ENCODE measurements around the gene KLHL3. TPM values are rescaled to one million over a fixed set of nuclear protein-coding genes. Genes with fewer than 3 reads are reported as not detected.

Gene KLHL3, protein sequence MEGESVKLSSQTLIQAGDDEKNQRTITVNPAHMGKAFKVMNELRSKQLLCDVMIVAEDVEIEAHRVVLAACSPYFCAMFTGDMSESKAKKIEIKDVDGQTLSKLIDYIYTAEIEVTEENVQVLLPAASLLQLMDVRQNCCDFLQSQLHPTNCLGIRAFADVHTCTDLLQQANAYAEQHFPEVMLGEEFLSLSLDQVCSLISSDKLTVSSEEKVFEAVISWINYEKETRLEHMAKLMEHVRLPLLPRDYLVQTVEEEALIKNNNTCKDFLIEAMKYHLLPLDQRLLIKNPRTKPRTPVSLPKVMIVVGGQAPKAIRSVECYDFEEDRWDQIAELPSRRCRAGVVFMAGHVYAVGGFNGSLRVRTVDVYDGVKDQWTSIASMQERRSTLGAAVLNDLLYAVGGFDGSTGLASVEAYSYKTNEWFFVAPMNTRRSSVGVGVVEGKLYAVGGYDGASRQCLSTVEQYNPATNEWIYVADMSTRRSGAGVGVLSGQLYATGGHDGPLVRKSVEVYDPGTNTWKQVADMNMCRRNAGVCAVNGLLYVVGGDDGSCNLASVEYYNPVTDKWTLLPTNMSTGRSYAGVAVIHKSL
- total RNA-seq = 1 to 10 TPM in 3 of 4 donors, under 1 TPM in 1; 0.75 to 4.4 (median 2.6) TPM

GRCh38 chr5:137735555-137736284, at the start of gene KLHL3:
Gene KLHL3, minus strand, starts transcription at chr5:137736089. Its CDS starts 443 bp downstream, at chr5:137735646.
- H3K27me3 ChIP-seq = no peaks in the 10 kb centered on the region
- peak; percentile 41 for DNase-seq
- WGBS, 2 donors (ENCODE audit: low coverage in 1 of 2) = 10 to 17% methylated on average over 1 to 12 of the region's 12 CpGs
- no peaks in the 10 kb centered on the region for H3K36me3 ChIP-seq
- H3K4me3 ChIP-seq = peak within 1 kb of the TSS; percentile 8 to 41 (median 26)
- no peaks in the 10 kb centered on the region for H3K9me3 ChIP-seq
- intact Hi-C loops (cut with DNase I; ENCODE audit: low total_unique reads) (no loop called here), in situ Hi-C loops (cut with MboI; ENCODE audit: low pct_ligation_motif_present in 1 of 4, low pct_unique_long_range_greater_than_20kb in 1 of 4, low sequenced_read_pairs in 3 of 4) (loop anchor here in 2 of 4 donors (10.0 to 25.0 kb wide), 2 partner anchors 81 to 98 kb away; no protein-coding TSS in a partner anchor)
- TF ChIP-seq POLR2AphosphoS5 (IDR thresholded peaks at IDR 0.05) = no peak
- TF ChIP-seq, protein P1, sequence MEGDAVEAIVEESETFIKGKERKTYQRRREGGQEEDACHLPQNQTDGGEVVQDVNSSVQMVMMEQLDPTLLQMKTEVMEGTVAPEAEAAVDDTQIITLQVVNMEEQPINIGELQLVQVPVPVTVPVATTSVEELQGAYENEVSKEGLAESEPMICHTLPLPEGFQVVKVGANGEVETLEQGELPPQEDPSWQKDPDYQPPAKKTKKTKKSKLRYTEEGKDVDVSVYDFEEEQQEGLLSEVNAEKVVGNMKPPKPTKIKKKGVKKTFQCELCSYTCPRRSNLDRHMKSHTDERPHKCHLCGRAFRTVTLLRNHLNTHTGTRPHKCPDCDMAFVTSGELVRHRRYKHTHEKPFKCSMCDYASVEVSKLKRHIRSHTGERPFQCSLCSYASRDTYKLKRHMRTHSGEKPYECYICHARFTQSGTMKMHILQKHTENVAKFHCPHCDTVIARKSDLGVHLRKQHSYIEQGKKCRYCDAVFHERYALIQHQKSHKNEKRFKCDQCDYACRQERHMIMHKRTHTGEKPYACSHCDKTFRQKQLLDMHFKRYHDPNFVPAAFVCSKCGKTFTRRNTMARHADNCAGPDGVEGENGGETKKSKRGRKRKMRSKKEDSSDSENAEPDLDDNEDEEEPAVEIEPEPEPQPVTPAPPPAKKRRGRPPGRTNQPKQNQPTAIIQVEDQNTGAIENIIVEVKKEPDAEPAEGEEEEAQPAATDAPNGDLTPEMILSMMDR (IDR thresholded peaks at IDR 0.05) = peak in 1 of 5 experiments; percentile 26
- TF ChIP-seq POLR2A (IDR thresholded peaks at IDR 0.05) = no peak
- H3K4me1 ChIP-seq = peaks cover 0 to 34% (median 15%) of the 10 kb centered on the region in 4 donors
- peak within 1 kb of the TSS; percentile 13 to 65 (median 56) for H3K27ac ChIP-seq

DNA sequence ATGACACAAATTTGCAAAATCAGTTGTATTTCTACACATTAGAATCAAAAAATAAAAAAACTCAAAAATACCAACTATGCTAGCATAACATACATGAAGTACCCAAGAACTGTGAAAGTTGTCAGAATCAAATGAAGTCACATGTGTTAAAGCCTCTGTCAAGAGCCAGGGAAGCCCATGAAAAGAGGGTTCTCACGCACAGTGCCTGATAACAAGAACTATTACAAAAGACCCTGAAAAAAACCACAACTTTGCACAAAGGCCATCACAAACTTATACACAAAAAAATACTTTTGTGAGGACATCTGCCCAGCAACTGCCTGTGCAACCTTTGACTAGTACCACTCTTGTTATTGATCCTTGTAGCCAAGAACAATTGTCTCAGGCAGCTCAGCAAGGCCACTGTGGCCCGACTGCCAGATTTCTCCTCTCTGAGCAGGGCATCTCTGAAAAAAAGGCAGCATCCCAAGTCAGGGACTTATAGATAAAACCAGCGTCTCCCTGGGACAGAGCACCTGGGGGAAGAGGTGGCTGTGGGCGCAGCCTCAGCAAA, 47.2 kb upstream of the KLHL3 start:
- Histone ChIP-seq H3K27me3 (no peaks in the 10 kb centered on the region), H3K36me3 (no peaks in the 10 kb centered on the region), H3K9me3 (no peaks in the 10 kb centered on the region), H3K4me1 (no peaks in the 10 kb centered on the region), H3K4me3 (no peak overlapping the region), H3K27ac (no peak overlapping the region)
- WGBS, 2 donors (ENCODE audit: low coverage in 1 of 2) = 73 to 97% methylated on average over 3 to 4 of the region's 4 CpGs
- intact Hi-C loops (cut with DNase I; ENCODE audit: low total_unique reads) = no loop called here
- DNase-seq = no peak
- in situ Hi-C loops (cut with MboI; ENCODE audit: low pct_ligation_motif_present in 1 of 4, low pct_unique_long_range_greater_than_20kb in 1 of 4, low sequenced_read_pairs in 3 of 4) = loop anchor here in 3 of 4 donors (10.0 to 25.0 kb wide), 3 partner anchors 279 to 354 kb away; partner anchors contain the start of gene NME5 (in 2 of the 3)
- TF ChIP-seq, protein P1 (IDR thresholded peaks at IDR 0.05) = no peak
- no peak for TF ChIP-seq POLR2A (IDR thresholded peaks at IDR 0.05)
- no peak for TF ChIP-seq POLR2AphosphoS5 (IDR thresholded peaks at IDR 0.05)
- TF ChIP-seq EP300 (IDR thresholded peaks at IDR 0.05; ENCODE audit: low read depth) = no peak

- in situ Hi-C loops (cut with MboI; ENCODE audit: low pct_ligation_motif_present in 1 of 4, low pct_unique_long_range_greater_than_20kb in 1 of 4, low sequenced_read_pairs in 3 of 4) (loop anchor here in 3 of 4 donors (10.0 to 25.0 kb wide), 3 partner anchors 280 to 355 kb away; partner anchors contain the start of gene NME5 (in 2 of the 3)), intact Hi-C loops (cut with DNase I; ENCODE audit: low total_unique reads) (no loop called here)
- no peaks in the 10 kb centered on the region for H3K4me1 ChIP-seq
- TF ChIP-seq, protein P1 (IDR thresholded peaks at IDR 0.05) = no peak
- TF ChIP-seq POLR2A (IDR thresholded peaks at IDR 0.05) (no peak), POLR2AphosphoS5 (IDR thresholded peaks at IDR 0.05) (no peak), EP300 (IDR thresholded peaks at IDR 0.05; ENCODE audit: low read depth) (no peak)
- no peaks in the 10 kb centered on the region for H3K9me3 ChIP-seq
- no peak overlapping the region for H3K4me3 ChIP-seq
- no peak for DNase-seq
- H3K36me3 ChIP-seq = no peaks in the 10 kb centered on the region
- WGBS, 2 donors (ENCODE audit: low coverage in 1 of 2) = 91 to 100% methylated on average over 1 to 2 of the region's 2 CpGs
- H3K27ac ChIP-seq = no peak overlapping the region
- H3K27me3 ChIP-seq = no peaks in the 10 kb centered on the region
Measured at GRCh38 chr5:137782055-137782454, 46.2 kb upstream of the KLHL3 start.

Data from transverse colon (tissue), 4 donors.